Mucosa of gallbladder (tissue), 1 donor: ENCODE results near the gene CALML3. TPM values are rescaled to one million over a fixed set of nuclear protein-coding genes. Genes with fewer than 3 reads are reported as not detected.

ENCODE experiments used
- DNase-seq: peaks from one replicate; pipeline ENCODE4 v3.0.0-alpha.2; 2020; ENCODE audit warnings: low spot score
- total RNA-seq: library from RNA; stranded (reverse); gene quantifications from one replicate; pipeline ENCODE4 v1.2.1, GENCODE V29; 2021
- donor health status: DM: no; HTN: no; CAD: no.

CALML3 gene
- total RNA-seq, 1 donor from 2014 or later, result not detected

DNA sequence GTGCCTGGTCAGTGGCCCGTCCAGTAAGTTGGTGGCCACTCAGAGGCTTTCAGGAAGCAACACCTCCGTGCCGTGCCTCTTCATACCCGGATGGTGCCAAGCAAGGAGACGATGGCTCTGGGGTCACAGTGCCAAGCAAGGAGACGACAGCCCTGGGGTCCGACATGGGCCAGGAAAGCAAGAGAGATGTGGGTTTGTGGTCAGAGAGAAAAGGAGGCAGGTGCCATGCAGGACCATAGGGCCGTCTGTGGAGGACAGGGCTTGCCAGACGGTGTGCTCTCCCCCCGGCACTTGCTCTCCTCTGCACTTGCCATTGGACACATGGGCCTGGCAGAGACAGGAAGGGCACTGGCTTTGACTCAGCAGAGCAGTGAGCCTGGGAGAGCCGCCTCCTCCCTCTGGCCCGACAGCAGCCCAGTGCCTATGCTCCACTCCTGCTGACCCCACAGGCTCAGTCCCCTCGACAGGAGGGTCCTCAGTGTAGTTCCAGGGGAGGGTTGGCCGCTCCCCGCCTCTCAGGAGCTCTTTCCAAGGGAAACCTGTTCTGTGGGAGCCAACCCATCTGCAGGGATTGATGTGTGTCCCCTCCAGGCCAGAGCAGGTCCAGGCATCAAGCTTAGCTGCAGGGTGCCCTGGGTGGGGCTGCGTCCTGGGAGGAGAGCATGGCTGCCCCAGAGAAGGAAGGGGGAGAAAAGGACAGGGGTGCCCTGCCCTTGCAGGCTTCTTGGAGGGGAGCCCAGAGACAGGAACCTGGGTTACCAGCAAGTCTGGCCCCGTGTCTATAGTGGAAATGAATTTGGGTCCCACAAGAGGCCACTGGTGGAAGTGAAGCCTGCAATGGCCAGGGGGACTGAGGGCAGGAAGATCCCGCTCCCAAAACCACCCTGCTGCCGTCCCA is 17.8 kb upstream of the CALML3 start:
- DNase-seq, result no peak

DNA sequence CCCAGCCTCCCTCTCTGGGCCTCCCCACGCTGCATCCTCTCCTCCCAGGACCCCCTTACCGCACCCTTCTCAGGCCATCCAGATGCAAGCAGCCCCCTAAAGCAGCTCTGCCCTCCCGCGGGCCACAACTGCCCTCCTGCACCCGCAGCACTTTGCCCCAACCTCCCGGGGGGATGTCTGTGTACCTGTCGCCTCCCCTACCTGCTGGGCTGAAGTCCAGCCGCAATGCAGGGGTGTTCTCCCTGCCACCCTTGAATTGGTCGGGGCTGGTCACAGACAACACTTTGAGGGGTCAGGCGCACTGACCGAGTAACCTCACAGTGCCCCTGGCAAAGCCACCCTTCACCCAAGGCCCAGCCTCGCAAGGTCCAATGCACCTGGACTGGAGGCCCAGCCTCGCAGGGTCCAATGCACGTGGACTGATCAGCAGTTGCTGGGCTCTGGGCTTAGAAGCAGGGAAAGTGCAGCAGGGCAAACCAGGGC is 17.1 kb upstream of the CALML3 start:
- no peak for DNase-seq

DNA sequence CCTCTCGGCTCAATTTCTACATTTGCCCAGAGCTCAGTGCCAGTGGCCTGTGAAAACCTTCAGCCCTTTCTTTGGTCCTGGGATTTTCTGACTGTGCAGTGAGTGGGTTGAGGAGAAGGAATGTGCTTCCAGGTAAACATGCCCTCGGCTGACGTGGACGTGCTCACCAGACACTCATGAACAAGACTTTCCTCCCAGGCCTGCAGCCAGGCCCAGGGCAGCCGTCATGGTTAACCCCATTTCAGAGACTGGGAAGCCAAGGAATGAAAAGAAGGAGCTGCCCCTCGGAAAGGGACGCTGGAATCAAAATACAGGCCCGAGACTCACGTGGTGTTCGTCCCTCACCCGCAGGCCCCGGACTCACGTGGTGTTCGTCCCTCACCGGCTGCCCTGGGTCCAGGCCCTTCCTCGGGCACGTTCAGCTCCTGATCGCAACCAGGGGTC is 16.6 kb upstream of the CALML3 start:
- DNase-seq, result no peak

DNA sequence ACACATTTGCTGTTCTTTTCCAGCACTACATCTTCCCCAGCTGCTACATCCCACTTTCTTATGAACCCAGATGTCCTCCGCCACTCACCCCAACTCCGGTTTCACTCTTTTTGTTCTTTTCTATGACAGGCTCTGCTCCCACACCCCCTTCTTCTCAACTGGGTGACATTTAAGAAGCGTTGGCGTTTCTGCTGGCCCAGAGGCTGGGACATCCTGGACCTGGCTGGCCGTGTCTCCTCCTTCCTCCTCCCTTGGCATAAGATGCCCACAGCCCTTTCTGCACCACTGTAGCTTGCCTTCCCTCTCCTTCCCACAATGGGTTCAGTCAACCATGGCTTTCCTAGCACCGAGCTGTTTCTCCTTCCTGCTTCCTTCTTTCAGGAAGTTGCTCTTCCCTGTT is 16.0 kb upstream of the CALML3 start:
- DNase-seq, result no peak

DNA sequence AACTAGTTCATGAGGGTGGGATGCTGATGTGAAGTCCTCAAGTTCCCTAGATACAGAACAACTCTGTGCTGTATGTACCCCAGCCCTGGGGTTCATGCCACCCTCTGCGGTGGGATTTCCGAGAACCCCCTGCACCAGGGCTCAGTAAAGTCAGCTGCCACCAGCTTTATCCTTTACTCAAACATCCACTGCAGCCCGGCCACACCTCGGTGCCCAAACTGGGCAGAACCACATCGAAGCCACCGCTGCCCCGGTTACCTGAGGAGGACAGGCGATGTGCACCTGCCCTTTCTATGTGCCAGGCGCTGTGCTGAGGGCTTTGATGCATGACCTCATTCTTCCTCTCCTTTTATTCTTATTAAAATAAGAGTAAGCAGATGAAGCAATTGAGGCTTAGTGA is 15.5 kb upstream of the CALML3 start:
- DNase-seq, result no peak

DNA sequence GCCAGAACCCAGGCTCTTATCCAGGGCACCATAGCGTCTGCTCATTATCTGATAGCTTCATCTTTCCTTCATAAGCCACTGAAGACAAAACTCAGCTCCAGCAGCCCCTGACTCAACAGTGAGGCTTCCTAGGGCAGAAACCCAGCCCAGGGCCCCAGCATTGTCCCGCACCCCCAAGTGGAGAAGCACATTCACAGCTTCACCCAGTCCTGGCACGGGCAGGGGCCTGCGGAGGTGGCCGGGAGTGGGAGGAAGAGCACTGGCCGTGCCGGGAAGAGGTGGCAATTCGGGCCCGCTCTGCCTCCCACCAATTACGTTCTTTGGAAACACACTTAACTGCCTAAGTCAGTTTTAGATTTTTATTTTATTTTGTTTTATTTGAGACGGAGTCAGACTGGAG is 15.1 kb upstream of the CALML3 start:
- no peak for DNase-seq

DNA sequence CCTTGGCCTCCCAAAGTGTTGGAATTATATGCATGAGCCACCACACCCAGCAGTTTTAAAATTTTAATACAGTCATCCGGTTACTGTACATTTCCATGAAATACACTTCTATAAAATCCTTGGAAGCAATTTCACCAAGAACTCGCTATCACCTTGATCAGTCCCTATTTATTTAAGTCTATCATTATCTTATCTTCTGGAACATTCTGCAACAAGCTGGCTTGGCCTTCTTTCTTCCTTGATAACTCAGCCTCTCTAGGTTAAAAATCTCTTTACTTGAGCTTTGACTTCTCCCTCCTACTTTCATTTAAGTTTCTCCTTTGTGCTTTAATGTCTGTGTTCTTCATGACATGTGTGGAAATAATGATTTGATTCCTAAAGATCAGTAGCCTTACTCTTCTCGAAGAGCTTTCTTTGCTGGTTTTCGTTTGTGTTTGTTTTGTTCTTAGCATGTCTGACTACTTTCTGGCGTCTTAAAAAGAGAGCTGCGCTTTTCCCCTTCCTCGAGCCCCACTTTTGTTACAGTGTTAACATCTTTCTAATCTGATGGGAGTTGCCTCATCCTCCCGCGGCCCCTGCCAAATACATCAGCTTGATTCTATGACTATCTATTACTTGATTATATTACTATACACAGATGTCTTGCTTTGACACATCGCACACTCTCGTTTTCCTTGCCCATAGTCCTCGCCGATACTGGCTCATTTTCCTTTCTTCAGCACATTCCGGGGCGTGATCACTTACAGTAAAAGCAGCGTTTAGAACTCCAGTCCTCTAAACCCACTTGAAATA is 14.3 kb upstream of the CALML3 start:
- no peak for DNase-seq

DNA sequence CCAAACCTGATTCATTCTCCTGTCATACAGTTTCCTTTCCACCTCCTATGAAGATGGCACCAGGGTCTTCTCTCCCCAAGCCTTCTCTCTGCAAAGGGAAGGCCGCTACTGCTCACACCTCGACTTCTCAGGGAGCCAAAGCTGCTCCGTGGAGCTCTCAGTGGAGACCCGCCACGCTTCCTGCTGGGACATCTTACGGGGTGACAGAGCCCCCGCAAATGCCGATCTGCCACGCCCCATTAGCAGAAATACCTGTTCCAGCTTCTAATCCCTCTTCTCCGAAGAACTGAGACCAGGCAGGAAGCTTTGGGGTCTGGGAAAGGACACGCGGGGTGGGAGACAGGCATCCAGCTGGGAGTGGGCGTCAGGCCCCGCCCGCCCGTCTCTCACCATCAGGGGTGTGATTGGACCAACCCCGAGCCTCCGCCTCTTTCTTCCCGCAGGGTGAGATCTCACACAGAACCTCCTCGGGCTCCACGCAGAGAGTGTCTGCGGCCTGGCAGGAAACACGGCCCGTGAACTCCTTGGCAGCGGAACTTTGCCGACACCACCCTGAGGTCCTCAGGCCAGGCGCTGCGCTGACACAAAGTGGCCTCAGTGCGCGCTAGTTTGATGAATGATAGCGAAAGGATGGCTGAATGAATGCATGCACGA is 13.4 kb upstream of the CALML3 start:
- DNase-seq, result no peak

DNA sequence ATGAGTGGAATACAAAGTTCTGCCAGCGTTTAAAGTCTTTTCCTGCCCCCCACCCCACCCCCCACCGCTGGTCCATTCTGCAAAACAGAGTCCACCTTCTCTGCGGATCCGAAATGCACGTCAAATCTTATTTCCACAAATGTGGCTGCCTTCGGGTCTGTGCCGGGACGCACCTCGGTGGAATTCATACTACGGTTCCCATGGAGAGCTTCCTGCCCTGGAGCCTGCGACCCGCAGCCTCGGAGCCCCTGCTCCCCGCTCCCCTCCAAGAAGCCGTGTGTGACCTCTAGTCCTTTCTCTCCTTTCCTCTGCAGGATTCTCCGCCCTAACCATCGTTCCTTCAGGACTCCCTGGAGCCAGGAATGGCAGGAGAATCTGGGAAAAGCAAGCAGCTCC is 12.9 kb upstream of the CALML3 start:
- DNase-seq, result no peak

DNA sequence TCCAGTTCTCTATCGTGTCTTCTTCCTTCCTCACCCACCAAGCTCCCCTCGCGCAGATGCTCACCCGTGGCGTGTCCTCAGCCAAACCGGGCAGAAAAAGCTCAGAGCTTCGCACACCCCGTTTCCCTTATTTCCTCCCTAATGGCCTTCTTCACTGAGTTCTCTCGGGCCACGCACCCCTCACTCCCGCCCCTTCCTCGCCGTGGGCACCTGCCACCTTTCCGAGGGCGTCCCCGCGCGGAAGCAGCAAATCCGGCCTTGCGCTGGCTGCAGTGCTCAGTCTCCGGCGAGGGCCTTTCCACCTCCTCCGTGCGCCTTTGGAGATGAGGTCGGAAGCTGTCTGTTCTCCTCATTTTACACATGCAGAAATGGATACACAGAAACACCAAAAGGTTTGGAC is 12.4 kb upstream of the CALML3 start:
- no peak for DNase-seq

DNA sequence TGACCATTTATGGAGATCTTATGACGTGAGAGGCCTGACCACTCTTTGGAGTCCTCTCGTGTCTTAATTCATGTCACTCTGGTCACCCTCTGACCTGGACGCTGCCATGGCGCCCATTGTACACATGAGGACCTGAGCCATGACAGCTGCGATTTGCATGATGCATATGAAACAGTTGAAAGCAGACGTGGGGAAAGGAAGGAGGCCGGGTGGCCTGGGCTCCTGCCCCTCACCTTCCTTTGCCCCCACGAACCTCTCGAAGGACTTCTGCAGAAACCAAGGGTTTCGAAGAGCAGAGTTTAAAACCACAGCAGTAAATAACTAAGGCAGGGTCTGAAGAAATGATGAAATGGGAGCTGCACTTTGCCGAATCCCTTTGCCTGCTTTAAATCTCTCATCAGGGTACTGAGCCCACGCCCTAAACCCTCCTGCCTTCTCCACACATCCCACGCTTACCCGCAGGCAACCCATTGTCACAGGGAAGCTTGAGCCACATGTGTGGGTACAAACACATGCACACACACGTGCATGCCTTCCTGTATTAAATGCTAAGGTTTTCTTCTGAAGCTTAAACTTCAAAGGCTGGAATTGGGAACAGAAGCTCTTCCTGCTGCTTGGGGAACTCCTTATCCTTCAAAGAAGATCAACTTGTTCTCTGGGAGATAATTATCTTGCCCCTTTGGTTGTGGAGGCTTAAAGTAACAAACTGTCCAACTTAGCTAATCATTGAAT is 11.7 kb upstream of the CALML3 start:
- no peak for DNase-seq

DNA sequence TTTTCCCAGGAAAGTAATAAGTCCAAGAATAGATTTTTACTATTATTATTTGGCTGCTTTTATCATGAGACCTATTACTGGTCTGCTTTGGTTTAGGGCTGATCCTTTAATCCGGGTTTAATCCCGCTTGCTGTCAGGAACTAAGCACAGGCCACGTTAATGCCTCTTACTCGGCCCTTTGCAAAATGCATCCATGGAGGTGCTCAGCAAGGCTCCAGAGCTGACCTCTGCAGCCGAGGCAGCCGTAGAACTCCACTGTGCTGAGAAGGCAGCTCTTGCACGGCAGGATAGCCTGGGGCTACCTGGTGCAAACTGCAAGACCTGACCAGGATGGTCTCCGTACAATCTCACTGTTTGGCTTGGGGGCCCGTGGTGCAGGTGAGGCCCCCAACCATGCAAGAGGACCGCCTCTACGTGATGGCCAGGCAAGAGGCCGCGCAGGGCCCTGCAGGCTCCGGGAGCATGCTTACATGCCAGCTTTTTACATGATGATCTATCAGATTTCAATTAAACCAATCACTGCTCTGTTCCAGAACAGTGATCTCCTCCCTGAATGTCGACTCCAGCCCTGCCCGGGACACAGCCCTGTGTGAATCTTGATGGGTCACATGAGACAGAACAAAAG is 10.4 kb upstream of the CALML3 start:
- DNase-seq, result no peak

DNA sequence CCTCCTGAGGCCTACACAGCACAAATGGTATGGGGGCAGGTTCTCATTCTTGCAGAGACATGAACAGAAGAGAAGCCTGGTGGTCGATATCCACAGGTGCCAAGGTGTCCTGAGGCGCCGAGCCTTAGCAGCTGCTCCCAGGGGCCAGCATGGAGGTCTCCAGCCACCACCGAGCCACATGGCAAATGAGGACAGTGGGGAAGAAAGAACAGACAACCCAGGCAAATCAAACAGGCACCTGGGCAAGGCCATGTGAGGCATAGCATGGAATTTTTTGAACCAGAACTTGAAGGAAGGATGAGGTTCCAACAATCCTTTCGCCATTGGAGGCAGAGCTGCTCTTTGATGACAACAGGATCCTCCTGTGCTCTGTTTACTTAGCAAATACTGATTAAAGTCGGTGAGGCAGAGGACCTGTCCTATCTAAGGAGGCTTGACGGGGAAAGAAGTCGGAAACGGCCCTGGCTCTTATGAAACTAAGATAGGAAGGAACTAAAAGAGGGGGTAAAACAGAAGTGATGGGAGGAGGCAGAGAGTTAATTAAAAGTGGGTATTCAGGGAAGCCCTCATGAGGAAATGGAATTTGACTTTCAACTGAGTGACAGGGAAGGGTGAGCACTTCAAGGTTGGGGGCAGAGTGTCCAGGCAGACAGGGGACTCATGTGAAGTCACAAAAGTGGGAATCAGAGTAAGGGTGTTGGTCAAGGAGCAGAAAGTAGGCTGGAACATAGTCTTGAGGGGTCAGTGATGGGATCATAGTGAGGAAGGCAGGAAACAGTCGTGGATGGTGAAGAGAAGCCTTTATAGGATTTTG is 8.6 kb upstream of the CALML3 start:
- DNase-seq, result no peak

DNA sequence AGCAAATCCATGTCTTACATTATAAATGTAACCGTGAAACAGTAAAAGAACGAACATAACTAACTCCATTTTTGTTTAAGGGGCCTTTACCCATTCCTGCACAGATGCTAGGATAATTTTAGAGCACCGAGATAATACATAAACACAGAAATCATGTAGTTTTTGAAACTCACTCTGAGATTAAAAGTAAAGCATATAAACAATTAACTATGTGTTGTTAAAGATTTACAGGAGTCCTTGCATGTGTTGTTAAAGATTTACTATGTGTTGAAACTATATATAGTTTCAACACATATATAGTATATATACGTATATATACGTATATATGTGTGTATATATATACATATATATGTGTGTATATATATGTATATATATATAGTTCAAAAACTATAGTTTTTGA is 7.2 kb upstream of the CALML3 start:
- DNase-seq, result no peak

DNA sequence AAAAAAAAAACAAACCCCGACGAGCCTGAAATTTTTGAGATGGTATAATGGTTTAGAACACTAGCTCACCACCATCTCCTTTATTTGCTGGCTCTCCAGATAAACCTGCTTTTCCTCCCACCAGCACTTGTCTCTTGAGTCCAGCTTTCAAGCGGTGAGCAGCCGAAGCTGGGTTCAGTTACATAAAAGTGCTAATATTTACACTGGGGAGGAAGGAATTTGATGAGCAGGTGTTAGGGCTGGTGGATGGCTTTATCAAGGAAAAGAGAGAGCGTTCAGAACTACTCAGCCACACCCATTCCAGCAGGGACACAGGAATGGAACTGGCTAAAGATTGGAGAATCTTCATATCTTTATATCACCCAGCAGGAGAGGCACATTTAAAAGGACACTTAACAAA is 6.6 kb upstream of the CALML3 start:
- peak; percentile 37 for DNase-seq

DNA sequence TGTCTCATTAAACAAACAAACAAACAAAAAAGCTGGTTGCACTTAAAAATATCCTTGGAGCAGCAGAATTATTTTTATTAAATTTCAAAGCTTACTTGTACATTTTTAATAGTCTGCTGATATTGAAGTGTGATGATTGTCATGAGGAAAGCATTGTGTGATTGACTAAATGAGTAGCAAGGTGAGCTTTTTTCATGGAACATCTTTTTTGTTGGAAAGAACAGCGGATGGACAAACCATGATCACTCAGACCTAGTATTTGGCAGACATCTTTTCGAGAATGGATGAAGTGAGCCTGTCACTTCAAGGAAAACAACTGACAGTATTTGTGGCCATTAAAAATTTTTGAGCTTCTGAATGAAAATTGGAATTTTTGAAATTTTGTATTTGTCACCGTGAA is 5.7 kb upstream of the CALML3 start:
- no peak for DNase-seq

DNA sequence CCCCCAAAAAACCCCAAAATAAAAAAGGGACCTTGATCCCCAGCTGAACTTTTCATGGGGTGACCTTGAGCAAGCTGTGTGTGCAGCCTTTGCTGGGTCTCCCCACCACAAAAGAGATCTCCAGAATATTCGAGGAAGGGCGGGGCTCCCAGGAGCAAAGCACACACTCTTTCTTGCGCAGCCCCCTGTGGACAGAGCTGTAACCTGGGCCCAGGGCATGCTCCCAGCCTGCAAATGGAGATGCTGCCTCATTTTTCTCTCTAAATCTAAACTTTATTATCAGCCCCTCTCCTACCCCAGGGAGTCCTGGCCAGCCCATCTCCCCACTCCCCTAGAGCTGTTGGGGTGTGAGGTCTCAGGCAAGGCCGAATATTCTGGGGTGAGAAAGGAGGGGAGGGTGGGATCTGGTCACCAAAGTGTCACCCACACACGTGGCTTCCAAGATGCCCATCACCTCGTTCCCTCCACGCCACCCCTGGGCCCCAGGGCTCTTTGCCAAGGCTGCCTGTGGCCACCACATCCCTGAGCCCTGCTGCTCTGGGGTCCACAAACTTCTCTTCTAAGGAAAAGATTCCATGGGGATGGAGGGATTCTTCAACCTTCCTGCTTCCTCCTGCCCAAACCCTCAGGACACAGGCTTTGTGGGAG is 1.7 kb upstream of the CALML3 start:
- no peak for DNase-seq

DNA sequence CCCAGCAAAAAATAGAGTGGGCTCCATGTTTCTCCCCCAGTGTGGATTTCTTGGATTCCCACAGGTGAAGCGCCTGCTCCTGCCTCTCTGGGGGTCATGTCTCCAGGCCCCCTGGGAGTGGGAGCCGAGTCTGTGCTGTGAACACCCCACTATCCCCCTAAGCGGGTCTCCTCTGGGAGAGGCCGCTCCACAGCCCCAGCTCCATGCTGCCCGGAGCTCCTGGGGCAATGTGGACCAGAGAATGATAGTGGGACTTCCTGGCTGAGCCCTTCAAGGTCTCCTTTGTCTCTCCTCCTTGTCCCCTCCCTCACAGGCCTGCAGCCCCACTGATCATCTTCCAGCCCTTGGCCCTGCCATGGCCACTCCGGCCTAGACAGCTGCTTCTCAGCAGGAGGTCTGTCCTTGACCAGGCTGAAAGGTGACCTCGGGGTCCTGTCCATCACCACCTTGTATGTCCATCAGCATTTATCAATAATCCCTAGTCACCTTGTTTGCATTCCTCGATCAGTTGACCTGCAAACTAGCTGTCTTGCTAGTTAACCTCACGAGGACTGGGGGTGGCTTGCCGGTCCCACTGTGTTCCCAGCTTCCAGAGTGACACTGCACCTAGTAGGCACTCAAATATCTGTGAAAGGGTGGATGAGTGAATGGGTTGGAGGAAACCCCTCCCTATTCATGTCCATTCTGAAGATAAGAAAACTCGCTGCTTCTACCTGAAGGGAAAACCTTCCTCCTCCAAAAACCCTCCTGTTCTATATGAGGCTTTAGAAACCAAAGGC is 776 bp upstream of the CALML3 start:
- no peak for DNase-seq
